H1 (cell line): ENCODE measurements around the gene ZNF200. TPM values are rescaled to one million over a fixed set of nuclear protein-coding genes. Genes with fewer than 3 reads are reported as not detected.

Experiments used
- CBX8 ChIP-seq: fragments of 300-800, 300-1000 bp; sonication (generic); IDR thresholded peaks from 2 replicates; pipeline ENCODE4 v1.7.1; 2016; ENCODE audit warnings: low read depth, low read length, borderline replicate concordance
- HDAC2 ChIP-seq, 2 experiments: fragments of 300-600 bp in 1 of 2; sonication (generic) in 1 of 2; IDR thresholded peaks; 2 replicates each; pipeline ENCODE4 v1.6.1; 2011 to 2012; ENCODE audit warnings: low read depth in 2 of 2, low read length in 2 of 2, mild to moderate bottlenecking in 2 of 2, moderate library complexity in 2 of 2, borderline replicate concordance in 1 of 2, inconsistent platforms in 1 of 2
- RXRA ChIP-seq: IDR thresholded peaks from 2 replicates; pipeline ENCODE4 v1.6.1; 2011; ENCODE audit warnings: low read depth, mild to moderate bottlenecking, low read length, moderate library complexity; ENCODE audit not compliant: insufficient read depth
- polyA plus RNA-seq, 7 experiments: library from polyadenylated mRNA; depleted of rRNA in 3 of 7; stranded (reverse) in 5 of 7; unstranded in 2 of 7; fragments of >200 nt in 5 of 7; fragments of 200-250 nt in 2 of 7; gene quantifications; 1 replicate in 5 of 7; 2 replicates in 1 of 7; 4 replicates in 1 of 7; pipeline versions ENCODE4 v1.2.1 to v1.2.3, GENCODE V29; 2011 to 2013; ENCODE audit warnings: missing spikeins in 2 of 7, mixed read lengths in 2 of 7
- total RNA-seq: library from RNA; stranded (reverse); fragmentation: NEBNext Ultra II Directional; extraction: Animal tissue kit (Norgen Biotek cat#: 25700); gene quantifications from 2 replicates; pipeline ENCODE4 v1.2.1, GENCODE V29; 2021
- TF ChIP-seq, protein P1 (sequence below): IDR thresholded peaks from 2 replicates; pipeline ENCODE4 v1.6.1; 2012; ENCODE audit warnings: inconsistent platforms

The ZNF200 gene
- total and polyA plus RNA-seq, 2 of the 8 experiments (the other 6 are each of a cell fraction or from before 2014, with no cell fraction given), result 2.7 to 9.9 TPM

DNA sequence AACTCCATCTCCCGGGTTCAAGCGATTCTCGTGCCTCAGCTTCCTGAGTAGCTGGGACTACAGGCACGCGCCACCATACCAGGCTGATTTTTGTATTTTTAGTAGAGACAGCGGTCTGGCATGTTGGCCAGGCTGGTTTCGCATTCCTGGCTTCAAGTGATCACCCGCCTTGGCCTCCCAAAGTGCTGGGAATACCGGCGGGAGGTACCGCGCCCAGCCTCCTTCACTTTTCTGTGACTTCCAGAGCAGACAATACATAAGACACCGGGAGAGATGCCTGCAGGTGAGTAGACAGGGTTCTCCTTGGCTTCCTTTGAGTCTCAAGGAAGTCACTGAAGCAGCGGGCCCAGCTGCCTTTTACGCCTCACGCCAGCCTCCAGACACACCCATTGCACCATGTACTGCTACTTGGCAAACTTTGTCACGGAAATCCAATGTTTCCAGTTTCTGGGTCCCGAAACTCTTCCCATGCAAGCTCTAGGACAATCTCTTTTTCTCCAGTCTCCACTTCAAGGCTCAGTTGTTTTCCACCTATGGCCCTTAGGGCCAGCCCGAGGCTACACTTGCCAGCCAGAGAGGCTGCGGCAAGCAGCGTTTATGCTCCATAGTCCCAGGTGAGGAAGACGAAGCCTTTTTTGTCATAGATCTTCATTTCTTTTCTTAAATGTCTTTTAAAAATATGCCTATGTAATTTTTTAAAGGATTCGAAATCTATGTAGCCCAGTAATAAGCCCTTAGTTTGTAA is 47.8 kb downstream of the ZNF200 start (continued):
- TF ChIP-seq RXRA, result no peak
- no peak for TF ChIP-seq HDAC2 (IDR thresholded peaks at IDR 0.05; ENCODE audit: borderline replicate concordance in 1 of 2, low read depth in 2 of 2, low read length in 2 of 2)
- no peak for TF ChIP-seq CBX8
- TF ChIP-seq, protein P1, sequence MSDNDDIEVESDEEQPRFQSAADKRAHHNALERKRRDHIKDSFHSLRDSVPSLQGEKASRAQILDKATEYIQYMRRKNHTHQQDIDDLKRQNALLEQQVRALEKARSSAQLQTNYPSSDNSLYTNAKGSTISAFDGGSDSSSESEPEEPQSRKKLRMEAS, result no peak
